CD4-positive, alpha-beta T cell treated with Interleukin-2 at 100 ng/mL for 4 hours (primary cell): ENCODE measurements around the gene IGF2BP1.
"Not testable (repeated sequence)": the region's sequence is repeated elsewhere in the genome, so short reads cannot be mapped to it uniquely, and the experiment has no call there.

ENCODE experiments used
- DNase-seq: peaks from one replicate; pipeline ENCODE4 v3.0.0-alpha.2; 2020; ENCODE audit warnings: low spot score

IGF2BP1 gene

GRCh38 chr17:48995974-48996721, 1.0 kb upstream of the IGF2BP1 start:
- DNase-seq = no peak

- DNase-seq = no peak
Measured at GRCh38 chr17:48996722-48997102, 473 bp upstream of the IGF2BP1 start.

- no peak for DNase-seq
Measured at GRCh38 chr17:48997827-48998586, 822 bp downstream of the IGF2BP1 start.

GRCh38 chr17:48998587-48999440, 1.6 kb downstream of the IGF2BP1 start:
- no peak for DNase-seq

- DNase-seq = no peak
Measured at GRCh38 chr17:49000943-49001342, 3.8 kb downstream of the IGF2BP1 start.

- no peak for DNase-seq
Measured at GRCh38 chr17:49001671-49002070, 4.5 kb downstream of the IGF2BP1 start.

GRCh38 chr17:49002331-49002730, 5.1 kb downstream of the IGF2BP1 start:
- DNase-seq = no peak

GRCh38 chr17:49002766-49003165, 5.6 kb downstream of the IGF2BP1 start:
- DNase-seq = no peak

- no peak for DNase-seq
Measured at GRCh38 chr17:49003557-49004511, 6.6 kb downstream of the IGF2BP1 start.

- no peak for DNase-seq
Measured at GRCh38 chr17:49005140-49005539, 8.0 kb downstream of the IGF2BP1 start.

GRCh38 chr17:49008908-49009307, 11.7 kb downstream of the IGF2BP1 start:
- not testable (repeated sequence) for DNase-seq

GRCh38 chr17:49012769-49013255, 15.6 kb downstream of the IGF2BP1 start:
- no peak for DNase-seq

GRCh38 chr17:49013311-49014213, 16.4 kb downstream of the IGF2BP1 start:
- DNase-seq = no peak

GRCh38 chr17:49015179-49015923, 18.2 kb downstream of the IGF2BP1 start:
- DNase-seq = no peak

- no peak for DNase-seq
Measured at GRCh38 chr17:49015924-49016774, 19.0 kb downstream of the IGF2BP1 start.

- DNase-seq = no peak
Measured at GRCh38 chr17:49016775-49017463, 19.7 kb downstream of the IGF2BP1 start.

GRCh38 chr17:49018116-49018612, 21.0 kb downstream of the IGF2BP1 start:
- DNase-seq = no peak

- DNase-seq = no peak
Measured at GRCh38 chr17:49018748-49019147, 21.6 kb downstream of the IGF2BP1 start.
